HepG2 (cell line): ENCODE results near the gene DLX6. TPM values are rescaled to one million over a fixed set of nuclear protein-coding genes. Genes with fewer than 3 reads are reported as not detected.
A peak's percentile ranks its signal among the peaks of the same experiment; 100 is the strongest.

ENCODE experiments used
- ADNP ChIP-seq: sonication (generic); formaldehyde crosslinking; IDR thresholded peaks from 2 replicates; pipeline ENCODE4 v1.4.0; 2020; ENCODE audit warnings: missing genetic modification reagents
- CEBPZ ChIP-seq: IDR thresholded peaks from 2 replicates; pipeline ENCODE4 v1.6.1; 2012; ENCODE audit warnings: low read length, improper control_type of control experiment
- CENPBD1 ChIP-seq: sonication (generic); formaldehyde crosslinking; IDR thresholded peaks from 2 replicates; pipeline ENCODE4 v1.8.0; 2022; ENCODE audit warnings: missing genetic modification reagents, low read depth, mild to moderate bottlenecking, borderline replicate concordance
- DR1 ChIP-seq: sonication (generic); formaldehyde crosslinking; IDR thresholded peaks from 2 replicates; pipeline ENCODE4 v1.8.0; 2021; ENCODE audit warnings: mild to moderate bottlenecking, missing genetic modification reagents, inconsistent platforms
- IKZF5 ChIP-seq: IDR thresholded peaks from 2 replicates; pipeline ENCODE4 v1.6.1; 2018; ENCODE audit warnings: missing genetic modification reagents, mild to moderate bottlenecking, missing compliant biosample characterization
- KDM3A ChIP-seq: IDR thresholded peaks from 2 replicates; pipeline ENCODE4 v1.6.1; 2018; ENCODE audit warnings: low read depth, missing compliant biosample characterization
- NFE2 ChIP-seq: sonication (generic); formaldehyde crosslinking; IDR thresholded peaks from 2 replicates; pipeline ENCODE4 v1.4.0; 2020; ENCODE audit warnings: missing genetic modification reagents
- TERF1 ChIP-seq: sonication (generic); formaldehyde crosslinking; IDR thresholded peaks from 2 replicates; pipeline ENCODE4 v1.8.0; 2022; ENCODE audit warnings: mild to moderate bottlenecking, missing genetic modification reagents, moderate library complexity
- TFDP1 ChIP-seq: IDR thresholded peaks from 2 replicates; pipeline ENCODE4 v1.6.1; 2016; ENCODE audit warnings: missing compliant biosample characterization, missing genetic modification reagents, borderline replicate concordance
- ZFP36L2 ChIP-seq: sonication (generic); formaldehyde crosslinking; IDR thresholded peaks from 2 replicates; pipeline ENCODE4 v1.4.0; 2020; ENCODE audit warnings: missing genetic modification reagents
- ZFY ChIP-seq: sonication (generic); formaldehyde crosslinking; IDR thresholded peaks from 2 replicates; pipeline ENCODE4 v1.4.0; 2020; ENCODE audit warnings: missing genetic modification reagents
- ZNF234 ChIP-seq: sonication (generic); formaldehyde crosslinking; conservative IDR thresholded peaks from 2 replicates; pipeline ENCODE4 v1.5.1; 2020; ENCODE audit warnings: mild to moderate bottlenecking, missing genetic modification reagents
- ZNF446 ChIP-seq: sonication (generic); formaldehyde crosslinking; IDR thresholded peaks from 2 replicates; pipeline ENCODE4 v1.5.0; 2020; ENCODE audit warnings: mild to moderate bottlenecking, missing genetic modification reagents
- ZNF530 ChIP-seq: sonication (generic); formaldehyde crosslinking; IDR thresholded peaks from 2 replicates; pipeline ENCODE4 v1.5.0; 2020; ENCODE audit warnings: low read depth, mild to moderate bottlenecking, missing genetic modification reagents
- ZNF572 ChIP-seq: sonication (generic); formaldehyde crosslinking; IDR thresholded peaks from 2 replicates; pipeline ENCODE4 v1.5.1; 2020; ENCODE audit warnings: mild to moderate bottlenecking, missing genetic modification reagents
- ZNF746 ChIP-seq: sonication (generic); formaldehyde crosslinking; IDR thresholded peaks from 2 replicates; pipeline ENCODE4 v1.8.0; 2022; ENCODE audit warnings: mild to moderate bottlenecking, missing genetic modification reagents
- polyA plus RNA-seq, 8 experiments: library from polyadenylated mRNA; depleted of rRNA in 3 of 8; stranded (reverse) in 7 of 8; unstranded in 1 of 8; fragments of >200 nt; fragmentation: Illumina TruSeq in 4 of 8; extraction: Trizol in 4 of 8; gene quantifications; 2 replicates each; pipeline versions ENCODE4 v1.2.1 to v1.2.3, GENCODE V29; 2011 to 2016; ENCODE audit warnings: low read depth in 4 of 8, missing spikeins in 1 of 8, mixed read lengths in 1 of 8; ENCODE audit not compliant: insufficient read depth in 1 of 8
- total RNA-seq, 5 experiments: library from RNA; depleted of rRNA; stranded (reverse); fragments of >200 nt; fragmentation: Illumina TruSeq; extraction: Trizol; gene quantifications; 2 replicates each; pipeline ENCODE4 v1.2.3, GENCODE V29; 2016; ENCODE audit warnings: low read depth in 1 of 5
- TF ChIP-seq, protein P1 (sequence below): sonication (generic); formaldehyde crosslinking; IDR thresholded peaks from 2 replicates; pipeline ENCODE4 v1.5.1; 2020; ENCODE audit warnings: mild to moderate bottlenecking, missing genetic modification reagents, moderate library complexity
- TF ChIP-seq, protein P2 (sequence below): sonication (generic); formaldehyde crosslinking; IDR thresholded peaks from 2 replicates; pipeline ENCODE4 v1.5.0; 2020; ENCODE audit warnings: missing genetic modification reagents, mild to moderate bottlenecking, borderline replicate concordance

The DLX6 gene
- total and polyA plus RNA-seq, 2 of the 13 experiments (the other 11 are each of a cell fraction or from before 2014, with no cell fraction given) = 3.5 to 5.5 TPM

GRCh38 chr7:97017192-97018125 is 12.1 kb downstream of the DLX6 start (continued):
- no peak for TF ChIP-seq ZFP36L2 (CRISPR knock-in tag)
- TF ChIP-seq ZNF530 = no peak
- TF ChIP-seq NFE2 (CRISPR knock-in tag) = no peak
- no peak for TF ChIP-seq ZNF572
- no peak for TF ChIP-seq IKZF5 (CRISPR knock-in tag)
- TF ChIP-seq ZNF746 (CRISPR knock-in tag) = no peak
- TF ChIP-seq, protein P1, sequence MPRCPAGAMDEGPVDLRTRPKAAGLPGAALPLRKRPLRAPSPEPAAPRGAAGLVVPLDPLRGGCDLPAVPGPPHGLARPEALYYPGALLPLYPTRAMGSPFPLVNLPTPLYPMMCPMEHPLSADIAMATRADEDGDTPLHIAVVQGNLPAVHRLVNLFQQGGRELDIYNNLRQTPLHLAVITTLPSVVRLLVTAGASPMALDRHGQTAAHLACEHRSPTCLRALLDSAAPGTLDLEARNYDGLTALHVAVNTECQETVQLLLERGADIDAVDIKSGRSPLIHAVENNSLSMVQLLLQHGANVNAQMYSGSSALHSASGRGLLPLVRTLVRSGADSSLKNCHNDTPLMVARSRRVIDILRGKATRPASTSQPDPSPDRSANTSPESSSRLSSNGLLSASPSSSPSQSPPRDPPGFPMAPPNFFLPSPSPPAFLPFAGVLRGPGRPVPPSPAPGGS (CRISPR knock-in tag) = 0 out of 2 replicates have a peak, but pooled peaks have one; percentile 24
- TF ChIP-seq, protein P2, sequence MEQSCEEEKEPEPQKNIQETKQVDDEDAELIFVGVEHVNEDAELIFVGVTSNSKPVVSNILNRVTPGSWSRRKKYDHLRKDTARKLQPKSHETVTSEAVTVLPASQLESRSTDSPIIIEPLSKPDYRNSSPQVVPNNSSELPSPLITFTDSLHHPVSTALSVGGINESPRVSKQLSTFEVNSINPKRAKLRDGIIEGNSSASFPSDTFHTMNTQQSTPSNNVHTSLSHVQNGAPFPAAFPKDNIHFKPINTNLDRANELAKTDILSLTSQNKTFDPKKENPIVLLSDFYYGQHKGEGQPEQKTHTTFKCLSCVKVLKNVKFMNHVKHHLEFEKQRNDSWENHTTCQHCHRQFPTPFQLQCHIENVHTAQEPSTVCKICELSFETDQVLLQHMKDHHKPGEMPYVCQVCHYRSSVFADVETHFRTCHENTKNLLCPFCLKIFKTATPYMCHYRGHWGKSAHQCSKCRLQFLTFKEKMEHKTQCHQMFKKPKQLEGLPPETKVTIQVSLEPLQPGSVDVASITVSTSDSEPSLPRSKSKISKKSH (CRISPR knock-in tag) = 0 out of 2 replicates have a peak, but pooled peaks have one; percentile 18
- TF ChIP-seq CEBPZ = no peak
- no peak for TF ChIP-seq TERF1 (CRISPR knock-in tag)
- TF ChIP-seq KDM3A (CRISPR knock-in tag) = peak; percentile 11; the same call in 1 of the 2 replicates
- peak; percentile 29; the same call in 1 of the 2 replicates for TF ChIP-seq TFDP1 (CRISPR knock-in tag)
- no peak; the same call in none of the 2 replicates for TF ChIP-seq ZFY (CRISPR knock-in tag)
- TF ChIP-seq ZNF234 (CRISPR knock-in tag) = no peak
- TF ChIP-seq ZNF446 (CRISPR knock-in tag) = no peak
- TF ChIP-seq ADNP (CRISPR knock-in tag) = no peak
- no peak for TF ChIP-seq DR1
- TF ChIP-seq CENPBD1 (CRISPR knock-in tag) = no peak
